ENCODE measurements around the gene APOBEC3H. TPM values are rescaled to one million over a fixed set of nuclear protein-coding genes. Genes with fewer than 3 reads are reported as not detected.

APOBEC3H gene
- total RNA-seq, 2 experiments from 2014 or later, result 82.8 to 89.7 TPM

- no peaks in the 10 kb centered on the region for H3K27me3 Mint-ChIP-seq (ENCODE audit: low read depth)
- DNase-seq (peak; percentile 77), ATAC-seq (peak; percentile 66)
- H3K9me3 Mint-ChIP-seq (ENCODE audit: insufficient read depth), result no peaks in the 10 kb centered on the region
- peak overlapping the region; percentile 87 for H3K27ac Mint-ChIP-seq
- H3K4me1 Mint-ChIP-seq (ENCODE audit: low read depth), result peaks cover 30% of the 10 kb centered on the region
- ChIA-PET POLR2A (no interaction called here), CTCF (interaction anchor here (1.0 kb wide), 1 partner anchor 26 kb away, joined by 3 read pairs; no protein-coding TSS in a partner anchor)
- peaks cover 6% of the 10 kb centered on the region for H3K36me3 Mint-ChIP-seq (ENCODE audit: low read depth)
- H3K4me3 Mint-ChIP-seq, result peak overlapping the region; percentile 85
Measured at GRCh38 chr22:39144101-39144767, 47.2 kb downstream of the APOBEC3H start.

- peak overlapping the region; percentile 67 for H3K4me3 Mint-ChIP-seq
- no peaks in the 10 kb centered on the region for H3K27me3 Mint-ChIP-seq (ENCODE audit: low read depth)
- no peaks in the 10 kb centered on the region for H3K9me3 Mint-ChIP-seq (ENCODE audit: insufficient read depth)
- ATAC-seq (no peak), DNase-seq (no peak)
- CTCF ChIA-PET, result no interaction called here
- POLR2A ChIA-PET, result no interaction called here
- peaks cover 48% of the 10 kb centered on the region for H3K4me1 Mint-ChIP-seq (ENCODE audit: low read depth)
- H3K36me3 Mint-ChIP-seq (ENCODE audit: low read depth), result peaks cover 9% of the 10 kb centered on the region
- H3K27ac Mint-ChIP-seq, result peak overlapping the region; percentile 77
Measured at GRCh38 chr22:39146256-39147101, 49.4 kb downstream of the APOBEC3H start.

GRCh38 chr22:39147335-39148025, 50.4 kb downstream of the APOBEC3H start:
- Mint-ChIP-seq H3K4me1 (ENCODE audit: low read depth) (peaks cover 49% of the 10 kb centered on the region), H3K27me3 (ENCODE audit: low read depth) (no peaks in the 10 kb centered on the region), H3K4me3 (no peak overlapping the region), H3K9me3 (ENCODE audit: insufficient read depth) (no peaks in the 10 kb centered on the region), H3K36me3 (ENCODE audit: low read depth) (peaks cover 9% of the 10 kb centered on the region), H3K27ac (no peak overlapping the region)
- ChIA-PET CTCF (interaction anchor here (1.8 to 6.4 kb wide), 3 partner anchors 23 to 278 kb away, joined by 15 to 29 read pairs (median 18); partner anchors contain the start of gene RPL3), POLR2A (interaction anchor here (8.8 kb wide), 1 partner anchor 171 kb away, joined by 63 read pairs; the partner anchor contains the start of gene RPL3)
- no peak for DNase-seq
- ATAC-seq, result no peak

GRCh38 chr22:39148026-39148726, 51.1 kb downstream of the APOBEC3H start:
- Mint-ChIP-seq H3K9me3 (ENCODE audit: insufficient read depth) (no peaks in the 10 kb centered on the region), H3K27ac (no peak overlapping the region), H3K4me3 (no peak overlapping the region), H3K27me3 (ENCODE audit: low read depth) (no peaks in the 10 kb centered on the region), H3K36me3 (ENCODE audit: low read depth) (peaks cover 9% of the 10 kb centered on the region), H3K4me1 (ENCODE audit: low read depth) (peaks cover 49% of the 10 kb centered on the region)
- DNase-seq, result no peak
- ChIA-PET POLR2A (interaction anchor here (0.8 to 8.8 kb wide), 2 partner anchors 60 to 170 kb away, joined by 3 to 63 read pairs; partner anchors contain the start of gene RPL3), CTCF (interaction anchor here (1.3 to 6.4 kb wide), 5 partner anchors 22 to 279 kb away, joined by 3 to 29 read pairs (median 15); partner anchors contain the start of gene RPL3)
- no peak for ATAC-seq

GRCh38 chr22:39148727-39149535, 51.9 kb downstream of the APOBEC3H start:
- CTCF ChIA-PET, result interaction anchor here (1.1 to 6.4 kb wide), 6 partner anchors 22 to 279 kb away, joined by 3 to 29 read pairs (median 10); partner anchors contain the start of gene RPL3
- Mint-ChIP-seq H3K27me3 (ENCODE audit: low read depth) (peaks cover 7% of the 10 kb centered on the region), H3K4me3 (no peak overlapping the region), H3K4me1 (ENCODE audit: low read depth) (peaks cover 50% of the 10 kb centered on the region), H3K36me3 (ENCODE audit: low read depth) (peaks cover 9% of the 10 kb centered on the region), H3K27ac (no peak overlapping the region), H3K9me3 (ENCODE audit: insufficient read depth) (no peaks in the 10 kb centered on the region)
- DNase-seq (peak; percentile 57), ATAC-seq (no peak)
- POLR2A ChIA-PET, result interaction anchor here (0.6 to 8.8 kb wide), 4 partner anchors 60 to 277 kb away, joined by 3 to 63 read pairs (median 4); partner anchors contain the start of genes CBX6 and RPL3

- no peaks in the 10 kb centered on the region for H3K9me3 Mint-ChIP-seq (ENCODE audit: insufficient read depth)
- peaks cover 44% of the 10 kb centered on the region for H3K4me1 Mint-ChIP-seq (ENCODE audit: low read depth)
- no peak for DNase-seq
- H3K27ac Mint-ChIP-seq, result peak overlapping the region; percentile 63
- ATAC-seq, result no peak
- H3K4me3 Mint-ChIP-seq, result peak overlapping the region; percentile 61
- H3K27me3 Mint-ChIP-seq (ENCODE audit: low read depth), result peaks cover 17% of the 10 kb centered on the region
- ChIA-PET CTCF (interaction anchor here (1.1 to 6.4 kb wide), 6 partner anchors 20 to 281 kb away, joined by 3 to 29 read pairs (median 6); partner anchors contain the start of gene RPL3), POLR2A (interaction anchor here (0.9 to 8.8 kb wide), 2 partner anchors 168 to 278 kb away, joined by 5 to 63 read pairs; partner anchors contain the start of genes CBX6 and RPL3)
- H3K36me3 Mint-ChIP-seq (ENCODE audit: low read depth), result peaks cover 9% of the 10 kb centered on the region
Measured at GRCh38 chr22:39149915-39150847, 53.1 kb downstream of the APOBEC3H start.

GRCh38 chr22:39150848-39151215, 53.8 kb downstream of the APOBEC3H start:
- ChIA-PET CTCF (interaction anchor here (1.4 to 6.4 kb wide), 5 partner anchors 20 to 282 kb away, joined by 3 to 29 read pairs (median 6); partner anchors contain the start of gene RPL3), POLR2A (interaction anchor here (0.6 to 8.8 kb wide), 5 partner anchors 60 to 469 kb away, joined by 3 to 63 read pairs (median 3); partner anchors contain the start of genes CBX6, RPL3 and TOMM22)
- Mint-ChIP-seq H3K4me1 (ENCODE audit: low read depth) (peaks cover 44% of the 10 kb centered on the region), H3K27me3 (ENCODE audit: low read depth) (peaks cover 17% of the 10 kb centered on the region), H3K36me3 (ENCODE audit: low read depth) (peaks cover 9% of the 10 kb centered on the region), H3K9me3 (ENCODE audit: insufficient read depth) (no peaks in the 10 kb centered on the region), H3K27ac (peak overlapping the region; percentile 63), H3K4me3 (peak overlapping the region; percentile 61)
- DNase-seq (no peak), ATAC-seq (no peak)

- Mint-ChIP-seq H3K36me3 (ENCODE audit: low read depth) (peaks cover 9% of the 10 kb centered on the region), H3K27me3 (ENCODE audit: low read depth) (peaks cover 17% of the 10 kb centered on the region), H3K4me1 (ENCODE audit: low read depth) (peaks cover 37% of the 10 kb centered on the region), H3K4me3 (peak overlapping the region; percentile 61), H3K9me3 (ENCODE audit: insufficient read depth) (no peaks in the 10 kb centered on the region), H3K27ac (peak overlapping the region; percentile 49)
- ATAC-seq (no peak), DNase-seq (no peak)
- CTCF ChIA-PET, result interaction anchor here (1.4 to 6.4 kb wide), 5 partner anchors 19 to 282 kb away, joined by 3 to 29 read pairs (median 6); partner anchors contain the start of gene RPL3
- POLR2A ChIA-PET, result interaction anchor here (0.6 to 8.8 kb wide), 5 partner anchors 60 to 470 kb away, joined by 3 to 63 read pairs (median 3); partner anchors contain the start of genes CBX6, RPL3 and TOMM22
Measured at GRCh38 chr22:39151329-39151975, 54.4 kb downstream of the APOBEC3H start.

GRCh38 chr22:39152024-39152510, 55.0 kb downstream of the APOBEC3H start:
- no peaks in the 10 kb centered on the region for H3K9me3 Mint-ChIP-seq (ENCODE audit: insufficient read depth)
- peaks cover 6% of the 10 kb centered on the region for H3K36me3 Mint-ChIP-seq (ENCODE audit: low read depth)
- H3K4me1 Mint-ChIP-seq (ENCODE audit: low read depth), result peaks cover 34% of the 10 kb centered on the region
- DNase-seq (no peak), ATAC-seq (no peak)
- H3K27ac Mint-ChIP-seq, result peak overlapping the region; percentile 49
- CTCF ChIA-PET, result interaction anchor here (1.4 to 6.4 kb wide), 4 partner anchors 18 to 283 kb away, joined by 3 to 29 read pairs (median 6); partner anchors contain the start of gene RPL3
- peaks cover 19% of the 10 kb centered on the region for H3K27me3 Mint-ChIP-seq (ENCODE audit: low read depth)
- POLR2A ChIA-PET, result interaction anchor here (1.0 to 8.8 kb wide), 4 partner anchors 61 to 368 kb away, joined by 3 to 63 read pairs (median 3); partner anchors contain the start of genes ATF4, CBX6 and RPL3
- H3K4me3 Mint-ChIP-seq, result peak overlapping the region; percentile 61

Measured in activated CD8-positive, alpha-beta T cell treated with anti-CD3 and anti-CD28 coated beads, Interleukin-2, amount 10 ng/mL, durations not matched to agents 7 days and 5 days (primary cell).